Mucosa of descending colon (tissue), 3 donors: ENCODE measurements around the gene LPXN. TPM values are rescaled to one million over a fixed set of nuclear protein-coding genes. Genes with fewer than 3 reads are reported as not detected.

Source experiments
- ATAC-seq: fragments of 200-7000 bp; cut with Tn5 transposase; one replicate; pipeline ENCODE4 v1.9.1; 2020; ENCODE audit warnings: mild to moderate bottlenecking, moderate library complexity
- DNase-seq, 3 donors: peaks; one replicate each; pipeline ENCODE4 v3.0.0-alpha.2; 2020
- H3K36me3 ChIP-seq: fragments of 200-600 bp; one replicate; pipeline ENCODE4 v1.8.0; 2021; ENCODE audit warnings: low read depth, mild to moderate bottlenecking
- H3K4me1 ChIP-seq: fragments of 200-600 bp; one replicate; pipeline ENCODE4 v1.8.0; 2021; ENCODE audit warnings: low read depth, mild to moderate bottlenecking
- H3K4me3 ChIP-seq: fragments of 200-600 bp; one replicate; pipeline ENCODE4 v1.8.0; 2021; ENCODE audit warnings: mild to moderate bottlenecking
- H3K9me3 ChIP-seq: fragments of 200-600 bp; one replicate; pipeline ENCODE4 v1.8.0; 2021; ENCODE audit warnings: mild to moderate bottlenecking
- intact Hi-C, 2 donors: fragments of 100-400 bp; cut with DNase I in 1 of 2; cut with micrococcal nuclease in 1 of 2; formaldehyde crosslinking; loops; one replicate each; pipeline versions ENCODE4 v1.11.0 to v1.11.1; 2022; cut with DNase I, micrococcal nuclease
- total RNA-seq, 3 donors: library from RNA; stranded (reverse); fragmentation: NEBNext Ultra II Directional in 2 of 3; extraction: Animal tissue kit (Norgen Biotek cat#: 25700) in 2 of 3; gene quantifications; one replicate each; pipeline versions ENCODE4 v1.2.1 to v1.2.4, GENCODE V29; 2021 to 2023
- TF ChIP-seq, protein P1 (sequence below): fragments of 200-600 bp; IDR thresholded peaks from one replicate; pipeline ENCODE4 v1.8.0; 2022; ENCODE audit warnings: antibody characterized with exemption, mild to moderate bottlenecking
- donor health status: DM: no; HTN: no; CAD: no; lungs with moderate emphysema.
- donor health status: DM: no; HTN: no; CAD: no.
- donor health status: DM: no; HTN: yes; CAD: no.

LPXN gene
- total RNA-seq, 3 donors from 2014 or later: 10.7 to 20.1 (median 12.7) TPM

DNA sequence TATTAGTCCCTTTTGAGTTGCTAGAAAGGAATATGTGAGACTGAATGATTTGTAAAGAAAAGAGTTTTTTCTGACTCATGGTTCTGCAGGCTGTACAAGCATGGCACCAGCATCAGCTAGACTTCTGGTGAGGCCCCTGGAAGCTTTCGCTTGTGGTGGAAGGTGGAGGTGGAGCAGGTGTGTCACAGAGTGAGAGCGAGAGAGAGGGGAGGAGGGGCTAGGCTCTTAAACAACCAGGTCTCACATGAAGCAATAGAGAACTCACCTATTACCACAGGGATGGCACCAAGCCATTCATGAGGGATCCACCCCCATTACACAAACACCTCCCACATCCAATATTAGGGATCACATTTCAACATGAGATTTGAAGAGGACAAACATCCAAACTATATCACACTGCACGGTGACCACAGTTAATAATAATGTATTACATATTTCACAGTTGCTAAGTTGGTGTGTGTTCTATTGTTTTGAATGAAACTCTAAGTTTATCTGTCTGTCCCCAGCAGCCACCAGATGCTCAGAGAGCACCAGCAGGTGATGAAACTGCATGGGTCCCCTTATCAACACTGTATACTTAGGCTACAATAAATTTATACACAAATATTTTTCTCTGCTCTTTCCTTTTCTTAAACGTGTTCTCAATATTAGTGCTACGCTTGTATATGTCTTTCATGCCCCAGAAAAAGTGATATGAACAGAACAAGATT, 17.3 kb upstream of the LPXN start:
- Histone ChIP-seq H3K4me1 (peaks cover 41% of the 10 kb centered on the region), H3K36me3 (no peaks in the 10 kb centered on the region), H3K9me3 (no peaks in the 10 kb centered on the region), H3K4me3 (no peak overlapping the region)
- TF ChIP-seq, protein P1, sequence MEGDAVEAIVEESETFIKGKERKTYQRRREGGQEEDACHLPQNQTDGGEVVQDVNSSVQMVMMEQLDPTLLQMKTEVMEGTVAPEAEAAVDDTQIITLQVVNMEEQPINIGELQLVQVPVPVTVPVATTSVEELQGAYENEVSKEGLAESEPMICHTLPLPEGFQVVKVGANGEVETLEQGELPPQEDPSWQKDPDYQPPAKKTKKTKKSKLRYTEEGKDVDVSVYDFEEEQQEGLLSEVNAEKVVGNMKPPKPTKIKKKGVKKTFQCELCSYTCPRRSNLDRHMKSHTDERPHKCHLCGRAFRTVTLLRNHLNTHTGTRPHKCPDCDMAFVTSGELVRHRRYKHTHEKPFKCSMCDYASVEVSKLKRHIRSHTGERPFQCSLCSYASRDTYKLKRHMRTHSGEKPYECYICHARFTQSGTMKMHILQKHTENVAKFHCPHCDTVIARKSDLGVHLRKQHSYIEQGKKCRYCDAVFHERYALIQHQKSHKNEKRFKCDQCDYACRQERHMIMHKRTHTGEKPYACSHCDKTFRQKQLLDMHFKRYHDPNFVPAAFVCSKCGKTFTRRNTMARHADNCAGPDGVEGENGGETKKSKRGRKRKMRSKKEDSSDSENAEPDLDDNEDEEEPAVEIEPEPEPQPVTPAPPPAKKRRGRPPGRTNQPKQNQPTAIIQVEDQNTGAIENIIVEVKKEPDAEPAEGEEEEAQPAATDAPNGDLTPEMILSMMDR: no peak
- ATAC-seq (peak; percentile 85), DNase-seq (peak in 2 of 3 donors; percentile 60 to 72)
- intact Hi-C loops: no loop called here

DNA sequence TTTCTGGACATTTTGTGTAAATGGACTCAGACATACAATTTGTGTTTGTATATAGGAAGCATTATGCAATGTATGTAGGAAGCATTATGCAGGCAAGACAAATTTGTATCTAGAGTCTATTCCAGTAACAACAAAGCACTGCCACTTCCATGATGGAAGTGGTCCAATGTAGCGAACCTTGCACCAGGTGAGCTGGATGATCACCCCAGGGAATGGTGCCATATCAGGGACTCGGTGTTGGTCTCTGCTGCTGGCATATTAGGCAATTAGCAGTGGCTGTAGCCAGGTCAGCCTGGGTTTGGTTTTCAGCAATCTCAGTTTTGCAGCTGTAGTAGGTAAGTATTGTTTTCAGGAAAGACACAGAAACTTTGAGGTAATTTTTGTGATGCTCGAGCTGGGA, 16.0 kb upstream of the LPXN start:
- ATAC-seq (no peak), DNase-seq (no peak)
- H3K9me3 ChIP-seq: no peaks in the 10 kb centered on the region
- H3K4me1 ChIP-seq: peaks cover 31% of the 10 kb centered on the region
- intact Hi-C loops: no loop called here
- TF ChIP-seq, protein P1: no peak
- H3K36me3 ChIP-seq: no peaks in the 10 kb centered on the region
- no peak overlapping the region for H3K4me3 ChIP-seq

DNA sequence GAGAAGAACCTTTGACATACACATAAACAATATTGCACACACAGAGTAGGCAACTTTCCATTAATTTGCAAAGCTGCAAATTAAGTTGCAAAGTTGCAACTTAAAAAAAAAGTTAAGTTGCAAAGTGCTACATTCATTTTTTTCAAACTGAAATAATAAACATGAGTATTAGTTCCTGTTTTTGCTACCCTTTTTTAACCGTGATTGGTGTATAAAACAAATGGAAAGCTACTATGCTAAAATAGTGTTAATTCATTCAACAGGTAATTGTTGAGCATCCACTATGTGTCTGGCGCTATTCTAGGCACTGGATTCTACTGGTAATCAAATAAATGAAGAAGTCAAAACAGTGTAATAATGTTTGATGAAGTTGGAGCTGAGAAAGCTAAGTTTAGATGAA, 11.3 kb upstream of the LPXN start:
- no peak for ATAC-seq
- H3K36me3 ChIP-seq: no peaks in the 10 kb centered on the region
- intact Hi-C loops: no loop called here
- H3K9me3 ChIP-seq: no peaks in the 10 kb centered on the region
- DNase-seq: no peak
- no peak overlapping the region for H3K4me3 ChIP-seq
- peaks cover 25% of the 10 kb centered on the region for H3K4me1 ChIP-seq
- TF ChIP-seq, protein P1: no peak

DNA sequence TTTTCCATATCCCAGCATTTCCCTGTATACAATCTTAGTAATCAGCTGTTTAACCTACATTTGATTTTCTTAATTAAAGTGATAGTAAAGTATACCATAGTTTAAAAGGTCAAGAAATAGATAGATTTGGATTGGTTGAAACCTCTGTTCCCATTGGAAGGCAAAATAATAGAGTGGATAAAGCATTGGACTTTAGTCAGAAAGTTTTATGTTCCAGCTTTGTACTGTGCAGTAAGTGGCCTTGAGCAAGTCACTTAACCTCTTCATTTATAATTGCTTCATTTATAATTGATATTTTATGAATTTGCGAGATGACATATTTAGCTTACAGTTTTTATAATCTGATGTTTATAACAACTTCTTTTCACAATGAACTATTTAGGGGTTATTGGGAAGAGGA, 6.8 kb upstream of the LPXN start:
- Histone ChIP-seq H3K4me3 (no peak overlapping the region), H3K36me3 (no peaks in the 10 kb centered on the region), H3K9me3 (no peaks in the 10 kb centered on the region), H3K4me1 (peaks cover 35% of the 10 kb centered on the region)
- ATAC-seq (no peak), DNase-seq (no peak)
- TF ChIP-seq, protein P1: no peak
- intact Hi-C loops: no loop called here

DNA sequence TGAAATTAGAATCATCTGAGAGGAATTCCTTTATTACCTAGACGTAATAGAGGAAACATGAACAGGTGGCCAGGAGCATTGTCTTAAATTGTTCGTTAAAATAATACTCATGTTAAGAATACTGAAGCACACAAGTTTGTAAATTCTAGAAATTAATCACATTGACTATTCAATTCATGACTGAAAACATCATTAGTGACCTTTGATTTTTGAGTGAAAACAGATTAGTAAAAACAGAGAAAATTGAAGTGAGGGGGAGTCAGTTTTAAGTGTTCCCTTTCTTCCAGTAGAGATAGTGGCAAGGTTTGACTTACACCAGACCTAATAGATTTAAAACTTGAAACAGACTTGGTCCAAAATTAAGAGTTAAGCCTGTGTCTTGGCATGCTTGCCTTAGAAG, 4.7 kb upstream of the LPXN start:
- Histone ChIP-seq H3K4me1 (peaks cover 53% of the 10 kb centered on the region), H3K4me3 (no peak overlapping the region), H3K9me3 (no peaks in the 10 kb centered on the region), H3K36me3 (no peaks in the 10 kb centered on the region)
- ATAC-seq (no peak), DNase-seq (no peak)
- intact Hi-C loops: no loop called here
- TF ChIP-seq, protein P1: no peak
